Activated naive CD8-positive, alpha-beta T cell (primary cell): Measurements from ENCODE around the gene DCC.

Source experiments
- H3K27ac Mint-ChIP-seq: one replicate; pipeline ENCODE4 v1.8.0; 2021; ENCODE audit warnings: mixed read lengths
- H3K27me3 Mint-ChIP-seq: one replicate; pipeline ENCODE4 v1.8.0; 2021; ENCODE audit warnings: mixed read lengths
- H3K36me3 Mint-ChIP-seq: one replicate; pipeline ENCODE4 v1.8.0; 2021; ENCODE audit warnings: mixed read lengths
- H3K4me1 Mint-ChIP-seq: one replicate; pipeline ENCODE4 v1.8.0; 2021; ENCODE audit warnings: low read depth, mixed read lengths
- H3K4me3 Mint-ChIP-seq: one replicate; pipeline ENCODE4 v1.8.0; 2021; ENCODE audit warnings: mild to moderate bottlenecking, mixed read lengths
- H3K9me3 Mint-ChIP-seq: one replicate; pipeline ENCODE4 v1.8.0; 2021; ENCODE audit warnings: low read depth, mixed read lengths

Gene DCC

GRCh38 chr18:52376104-52376503, 36.1 kb downstream of the DCC start:
- H3K27me3 Mint-ChIP-seq = no peaks in the 10 kb centered on the region
- no peaks in the 10 kb centered on the region for H3K36me3 Mint-ChIP-seq
- no peak overlapping the region for H3K27ac Mint-ChIP-seq
- H3K4me3 Mint-ChIP-seq = no peak overlapping the region
- peaks cover 4% of the 10 kb centered on the region for H3K9me3 Mint-ChIP-seq
- no peaks in the 10 kb centered on the region for H3K4me1 Mint-ChIP-seq

- Mint-ChIP-seq H3K36me3 (no peaks in the 10 kb centered on the region), H3K9me3 (peaks cover 4% of the 10 kb centered on the region), H3K4me3 (no peak overlapping the region), H3K27me3 (no peaks in the 10 kb centered on the region), H3K4me1 (no peaks in the 10 kb centered on the region), H3K27ac (no peak overlapping the region)
Measured at GRCh38 chr18:52377094-52377493, 37.1 kb downstream of the DCC start.

- H3K4me3 Mint-ChIP-seq = no peak overlapping the region
- H3K4me1 Mint-ChIP-seq = no peaks in the 10 kb centered on the region
- H3K36me3 Mint-ChIP-seq = no peaks in the 10 kb centered on the region
- H3K27ac Mint-ChIP-seq = no peak overlapping the region
- no peaks in the 10 kb centered on the region for H3K9me3 Mint-ChIP-seq
- H3K27me3 Mint-ChIP-seq = no peaks in the 10 kb centered on the region
Measured at GRCh38 chr18:52386306-52386705, 46.3 kb downstream of the DCC start.

GRCh38 chr18:52387175-52387574, 47.2 kb downstream of the DCC start:
- H3K36me3 Mint-ChIP-seq = no peaks in the 10 kb centered on the region
- H3K27me3 Mint-ChIP-seq = no peaks in the 10 kb centered on the region
- no peaks in the 10 kb centered on the region for H3K9me3 Mint-ChIP-seq
- H3K4me1 Mint-ChIP-seq = no peaks in the 10 kb centered on the region
- no peak overlapping the region for H3K27ac Mint-ChIP-seq
- no peak overlapping the region for H3K4me3 Mint-ChIP-seq

GRCh38 chr18:52391810-52392559, 52.0 kb downstream of the DCC start:
- no peak overlapping the region for H3K4me3 Mint-ChIP-seq
- H3K4me1 Mint-ChIP-seq = no peaks in the 10 kb centered on the region
- no peaks in the 10 kb centered on the region for H3K36me3 Mint-ChIP-seq
- H3K27me3 Mint-ChIP-seq = no peaks in the 10 kb centered on the region
- no peak overlapping the region for H3K27ac Mint-ChIP-seq
- no peaks in the 10 kb centered on the region for H3K9me3 Mint-ChIP-seq

- Mint-ChIP-seq H3K27me3 (no peaks in the 10 kb centered on the region), H3K36me3 (no peaks in the 10 kb centered on the region), H3K27ac (no peak overlapping the region), H3K4me3 (no peak overlapping the region), H3K4me1 (no peaks in the 10 kb centered on the region), H3K9me3 (peaks cover 4% of the 10 kb centered on the region)
Measured at GRCh38 chr18:52394602-52395001, 54.6 kb downstream of the DCC start.

GRCh38 chr18:52395146-52395852, 55.3 kb downstream of the DCC start:
- Mint-ChIP-seq H3K27ac (no peak overlapping the region), H3K36me3 (no peaks in the 10 kb centered on the region), H3K4me1 (no peaks in the 10 kb centered on the region), H3K4me3 (no peak overlapping the region), H3K9me3 (peaks cover 4% of the 10 kb centered on the region), H3K27me3 (no peaks in the 10 kb centered on the region)

- Mint-ChIP-seq H3K27me3 (no peaks in the 10 kb centered on the region), H3K9me3 (peaks cover 16% of the 10 kb centered on the region), H3K4me1 (no peaks in the 10 kb centered on the region), H3K27ac (no peak overlapping the region), H3K4me3 (no peak overlapping the region), H3K36me3 (no peaks in the 10 kb centered on the region)
Measured at GRCh38 chr18:52401236-52401635, 61.2 kb downstream of the DCC start.

GRCh38 chr18:52402814-52403213, 62.8 kb downstream of the DCC start:
- Mint-ChIP-seq H3K27me3 (no peaks in the 10 kb centered on the region), H3K9me3 (peaks cover 16% of the 10 kb centered on the region), H3K36me3 (no peaks in the 10 kb centered on the region), H3K27ac (no peak overlapping the region), H3K4me1 (no peaks in the 10 kb centered on the region), H3K4me3 (no peak overlapping the region)

GRCh38 chr18:52403291-52404021, 63.5 kb downstream of the DCC start:
- H3K9me3 Mint-ChIP-seq = peaks cover 13% of the 10 kb centered on the region

GRCh38 chr18:52408800-52409302, 68.9 kb downstream of the DCC start:
- Mint-ChIP-seq H3K36me3 (no peaks in the 10 kb centered on the region), H3K27me3 (no peaks in the 10 kb centered on the region), H3K27ac (no peak overlapping the region), H3K9me3 (peaks cover 2% of the 10 kb centered on the region), H3K4me1 (no peaks in the 10 kb centered on the region), H3K4me3 (no peak overlapping the region)

More at GRCh38 chr18:52403291-52404021, 63.5 kb downstream of the DCC start:
- no peak overlapping the region for H3K4me3 Mint-ChIP-seq
- no peaks in the 10 kb centered on the region for H3K36me3 Mint-ChIP-seq
- H3K27ac Mint-ChIP-seq = no peak overlapping the region
- no peaks in the 10 kb centered on the region for H3K27me3 Mint-ChIP-seq
- H3K4me1 Mint-ChIP-seq = no peaks in the 10 kb centered on the region

- Mint-ChIP-seq H3K27ac (no peak overlapping the region), H3K9me3 (no peaks in the 10 kb centered on the region), H3K4me3 (no peak overlapping the region), H3K36me3 (no peaks in the 10 kb centered on the region), H3K27me3 (no peaks in the 10 kb centered on the region), H3K4me1 (no peaks in the 10 kb centered on the region)
Measured at GRCh38 chr18:52409727-52410126, 69.7 kb downstream of the DCC start.

- no peak overlapping the region for H3K27ac Mint-ChIP-seq
- peaks cover 3% of the 10 kb centered on the region for H3K9me3 Mint-ChIP-seq
- no peaks in the 10 kb centered on the region for H3K36me3 Mint-ChIP-seq
- no peaks in the 10 kb centered on the region for H3K4me1 Mint-ChIP-seq
- H3K27me3 Mint-ChIP-seq = no peaks in the 10 kb centered on the region
- no peak overlapping the region for H3K4me3 Mint-ChIP-seq
Measured at GRCh38 chr18:52415131-52415530, 75.1 kb downstream of the DCC start.

- H3K36me3 Mint-ChIP-seq = no peaks in the 10 kb centered on the region
Measured at GRCh38 chr18:52422985-52423601, 83.1 kb downstream of the DCC start.

GRCh38 chr18:52426041-52426440, 86.0 kb downstream of the DCC start:
- no peaks in the 10 kb centered on the region for H3K9me3 Mint-ChIP-seq
- no peak overlapping the region for H3K27ac Mint-ChIP-seq
- no peaks in the 10 kb centered on the region for H3K36me3 Mint-ChIP-seq
- no peak overlapping the region for H3K4me3 Mint-ChIP-seq
- H3K4me1 Mint-ChIP-seq = no peaks in the 10 kb centered on the region
- no peaks in the 10 kb centered on the region for H3K27me3 Mint-ChIP-seq

More at GRCh38 chr18:52422985-52423601, 83.1 kb downstream of the DCC start:
- Mint-ChIP-seq H3K4me3 (no peak overlapping the region), H3K27ac (no peak overlapping the region), H3K27me3 (no peaks in the 10 kb centered on the region), H3K4me1 (no peaks in the 10 kb centered on the region), H3K9me3 (peaks cover 7% of the 10 kb centered on the region)
